GM15510 (cell line): ENCODE results near the gene RDH13.
A peak's percentile ranks its signal among the peaks of the same experiment; 100 is the strongest.

ENCODE experiments used
- POLR2A ChIP-seq: IDR thresholded peaks from 3 replicates; pipeline ENCODE4 v1.6.1; 2011; ENCODE audit warnings: borderline replicate concordance; ENCODE audit not compliant: insufficient read length; ENCODE audit errors: extremely low read depth

The RDH13 gene

DNA sequence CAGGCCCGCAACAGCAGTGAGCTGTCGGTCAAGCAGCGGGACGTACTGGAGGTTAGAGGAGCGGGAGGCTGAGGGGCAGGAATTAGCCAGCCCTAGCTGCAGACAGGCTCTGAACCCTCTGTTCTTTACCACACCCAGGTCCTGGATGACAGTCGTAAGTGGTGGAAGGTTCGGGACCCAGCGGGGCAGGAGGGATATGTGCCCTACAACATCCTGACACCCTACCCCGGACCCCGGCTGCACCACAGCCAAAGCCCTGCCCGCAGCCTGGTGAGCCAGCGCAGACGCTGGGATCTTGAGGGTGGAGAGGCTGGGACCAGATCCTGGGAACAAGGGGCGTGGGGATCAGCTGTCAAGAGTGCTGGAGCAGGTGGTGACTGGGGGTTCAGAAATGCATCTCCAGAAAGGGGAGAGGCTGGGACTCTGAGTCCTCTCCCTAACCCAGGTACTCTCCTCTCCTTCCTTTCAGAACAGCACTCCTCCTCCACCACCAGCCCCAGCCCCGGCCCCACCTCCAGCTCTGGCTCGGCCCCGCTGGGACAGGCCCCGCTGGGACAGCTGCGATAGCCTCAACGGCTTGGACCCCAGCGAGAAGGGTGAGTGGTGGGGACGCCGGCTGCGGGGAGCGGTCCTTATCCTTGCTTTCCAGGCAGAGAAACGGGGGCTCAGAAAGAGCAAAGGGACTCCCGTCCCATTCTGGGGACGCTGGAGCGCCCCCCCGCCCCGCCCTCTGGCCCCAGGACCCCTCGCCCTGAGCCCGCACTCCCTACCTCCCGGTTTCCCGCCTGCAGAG lies 23.2 kb upstream of the RDH13 start:
- TF ChIP-seq POLR2A, result no peak

DNA sequence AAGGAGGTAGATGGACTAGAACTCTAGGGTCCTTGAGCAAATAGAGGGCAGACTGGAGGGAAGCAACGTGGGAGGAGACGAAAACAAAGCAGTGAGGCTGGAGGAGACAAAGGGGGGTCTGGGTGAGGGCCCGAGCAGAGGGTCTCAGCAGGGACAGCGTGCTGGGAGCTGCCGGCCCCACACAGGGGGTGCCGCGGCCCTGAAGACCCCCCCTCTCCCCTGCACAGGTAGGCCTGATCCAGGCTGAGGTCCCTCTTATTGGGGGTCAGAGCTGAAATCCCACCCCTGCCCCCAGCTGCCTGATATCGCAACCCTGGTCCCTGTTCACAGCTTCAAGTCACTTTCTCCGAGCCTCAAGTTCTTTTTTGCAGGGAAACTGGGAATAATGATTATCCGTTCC lies 21.5 kb upstream of the RDH13 start:
- no peak for TF ChIP-seq POLR2A

DNA sequence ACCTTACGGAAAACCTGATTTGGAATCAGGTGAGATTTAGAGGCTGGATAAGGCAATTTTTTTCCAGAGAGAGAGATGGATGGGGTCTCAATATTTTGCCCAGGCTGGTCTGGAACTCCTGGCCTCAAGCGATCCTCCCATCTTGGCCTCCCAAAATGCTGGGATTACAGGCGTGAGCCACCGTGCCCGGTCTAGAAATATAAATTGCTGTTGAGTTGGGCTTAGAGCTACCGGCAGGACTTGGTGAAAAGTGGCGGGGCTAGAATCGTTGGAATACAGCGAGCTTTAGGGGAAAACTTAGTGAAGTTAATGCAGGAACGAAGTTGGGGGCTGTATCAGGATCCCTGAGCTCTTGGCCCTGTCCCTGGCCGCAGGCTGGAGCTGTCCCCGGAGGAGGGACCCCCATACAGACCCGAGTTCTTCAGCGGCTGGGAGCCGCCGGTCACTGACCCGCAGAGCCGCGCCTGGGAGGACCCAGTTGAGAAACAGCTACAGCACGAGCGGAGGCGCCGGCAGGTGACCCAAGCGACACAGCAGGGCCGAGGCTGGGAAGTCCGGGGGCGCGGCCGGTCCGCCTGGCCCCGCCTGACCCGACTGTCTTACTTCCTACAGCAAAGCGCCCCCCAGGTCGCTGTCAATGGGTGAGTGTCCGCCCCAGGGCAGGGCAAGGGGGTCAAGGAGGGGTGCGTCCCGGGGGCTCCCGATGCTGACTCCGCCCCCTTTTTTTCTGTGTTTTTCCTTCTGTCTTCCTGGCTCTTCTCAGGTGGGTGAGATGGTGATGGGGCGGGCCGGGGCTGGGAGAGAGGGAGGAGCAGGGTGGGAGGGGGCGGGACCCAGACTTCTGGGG lies 20.3 kb upstream of the RDH13 start:
- no peak for TF ChIP-seq POLR2A

DNA sequence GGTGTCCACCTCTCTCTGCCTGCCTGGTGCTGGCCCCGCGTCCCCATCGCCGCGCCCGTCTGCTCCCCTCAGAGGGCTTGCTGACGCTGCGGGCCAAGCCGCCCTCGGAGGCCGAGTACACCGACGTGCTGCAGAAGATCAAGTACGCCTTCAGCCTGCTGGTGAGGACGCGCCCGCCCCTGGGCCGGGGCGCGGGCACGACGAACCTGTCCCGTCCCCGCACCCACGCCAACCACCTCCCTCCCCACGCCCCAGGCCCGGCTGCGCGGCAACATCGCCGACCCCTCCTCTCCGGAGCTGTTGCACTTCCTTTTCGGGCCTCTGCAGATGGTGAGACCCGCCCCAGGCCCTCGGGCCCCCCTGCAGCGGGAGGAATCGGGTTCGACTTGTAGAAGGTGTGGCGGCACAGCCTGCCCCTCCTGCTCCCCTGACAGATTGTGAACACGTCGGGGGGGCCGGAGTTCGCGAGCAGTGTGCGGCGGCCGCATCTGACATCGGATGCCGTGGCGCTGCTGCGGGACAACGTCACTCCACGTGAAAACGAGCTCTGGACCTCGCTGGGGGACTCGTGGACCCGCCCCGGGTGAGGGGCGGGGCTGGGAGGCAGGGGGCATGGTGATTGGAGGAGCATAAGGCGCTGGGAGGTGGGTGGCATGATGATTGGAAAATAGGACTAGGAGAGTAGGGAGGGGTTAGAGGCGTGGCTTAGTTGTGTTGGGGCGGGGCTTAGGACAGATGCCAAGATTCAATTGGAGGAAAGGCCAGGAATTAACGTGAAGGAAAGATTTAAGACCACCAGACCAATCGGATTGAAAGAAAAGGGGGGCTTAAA lies 19.3 kb upstream of the RDH13 start:
- no peak for TF ChIP-seq POLR2A

DNA sequence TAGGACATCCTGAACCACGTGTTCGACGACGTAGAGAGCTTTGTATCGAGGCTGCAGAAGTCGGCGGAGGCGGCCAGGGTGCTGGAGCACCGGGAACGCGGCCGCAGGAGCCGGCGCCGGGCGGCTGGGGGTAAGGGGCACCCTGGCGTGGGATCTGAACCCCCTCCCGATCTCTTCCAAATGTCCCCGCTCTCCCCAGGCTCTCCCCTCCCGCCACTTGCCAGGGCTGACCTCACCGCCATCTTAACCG lies 18.7 kb upstream of the RDH13 start:
- no peak for TF ChIP-seq POLR2A

DNA sequence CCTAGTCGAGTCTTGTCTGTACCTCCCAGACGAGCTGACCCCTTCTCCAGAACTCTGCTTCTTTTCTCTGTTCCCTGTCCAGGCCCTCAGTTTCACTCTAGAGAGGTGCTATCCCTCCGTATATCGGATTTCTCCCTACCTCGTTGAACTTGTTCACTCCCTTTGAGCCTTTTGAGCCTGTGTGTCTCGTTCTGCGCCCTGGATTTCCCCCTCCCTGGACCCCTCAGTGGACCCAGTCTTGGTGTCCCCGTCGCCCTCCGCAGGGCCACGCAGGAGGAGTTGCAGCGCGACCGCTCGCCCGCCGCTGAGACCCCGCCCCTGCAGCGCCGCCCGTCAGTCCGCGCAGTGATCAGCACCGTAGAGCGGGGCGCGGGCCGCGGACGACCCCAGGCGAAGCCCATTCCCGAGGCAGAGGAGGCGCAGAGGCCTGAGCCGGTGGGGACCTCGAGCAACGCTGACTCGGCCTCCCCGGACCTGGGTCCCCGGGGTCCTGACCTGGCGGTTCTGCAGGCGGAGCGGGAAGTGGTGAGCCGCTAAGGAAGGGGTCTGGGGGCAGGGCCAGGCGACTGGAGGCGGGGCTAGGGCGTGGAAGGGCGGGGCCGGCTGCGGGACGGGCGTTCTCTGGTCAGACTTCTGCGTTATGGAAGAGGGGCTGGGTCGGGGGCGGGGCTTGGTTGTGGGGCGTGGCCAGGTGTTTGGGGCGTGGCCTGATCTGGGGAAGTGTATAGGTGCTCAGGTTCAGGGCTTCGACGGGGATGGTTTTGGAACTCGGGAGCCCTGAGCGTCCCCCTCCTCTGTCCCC lies 18.2 kb upstream of the RDH13 start:
- peak; percentile 44 for TF ChIP-seq POLR2A

DNA sequence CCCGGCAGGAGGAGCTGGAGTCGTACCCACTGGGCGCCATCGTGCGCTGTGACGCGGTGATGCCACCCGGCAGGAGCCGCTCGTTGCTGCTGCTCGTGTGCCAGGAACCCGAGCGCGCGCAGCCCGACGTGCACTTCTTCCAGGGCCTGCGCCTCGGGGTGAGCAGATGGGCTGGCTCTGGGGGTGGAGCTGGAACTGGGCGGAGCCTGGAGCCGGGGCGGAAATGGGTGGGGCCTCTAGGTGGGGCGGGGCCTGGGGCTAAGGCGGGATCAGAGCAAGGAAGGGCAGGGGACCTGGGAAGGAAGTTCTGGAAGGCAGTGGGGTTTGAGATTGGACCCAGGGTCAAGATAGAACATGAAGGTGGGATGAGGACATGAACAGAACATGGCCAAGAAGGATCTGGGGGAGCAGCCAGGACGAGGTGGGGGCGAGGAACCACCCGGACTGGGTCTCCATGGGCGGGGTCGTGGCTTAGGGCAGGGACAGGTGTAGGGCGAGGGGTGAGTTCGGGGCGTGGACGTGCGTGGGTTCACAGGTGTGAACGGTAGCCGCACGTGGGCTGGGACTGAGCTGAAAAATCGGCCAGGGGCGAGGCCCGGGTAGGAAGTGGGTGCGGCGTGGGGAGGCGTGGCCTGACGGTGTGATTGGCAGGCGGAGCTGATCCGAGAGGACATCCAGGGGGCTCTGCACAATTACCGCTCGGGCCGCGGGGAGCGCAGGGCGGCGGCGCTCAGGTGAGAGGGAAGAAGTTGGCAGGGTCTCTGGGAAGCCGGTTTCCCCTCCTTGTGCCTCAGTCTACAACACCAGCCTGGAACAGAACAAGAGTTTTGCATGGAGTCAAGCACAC lies 17.4 kb upstream of the RDH13 start:
- TF ChIP-seq POLR2A, result no peak

DNA sequence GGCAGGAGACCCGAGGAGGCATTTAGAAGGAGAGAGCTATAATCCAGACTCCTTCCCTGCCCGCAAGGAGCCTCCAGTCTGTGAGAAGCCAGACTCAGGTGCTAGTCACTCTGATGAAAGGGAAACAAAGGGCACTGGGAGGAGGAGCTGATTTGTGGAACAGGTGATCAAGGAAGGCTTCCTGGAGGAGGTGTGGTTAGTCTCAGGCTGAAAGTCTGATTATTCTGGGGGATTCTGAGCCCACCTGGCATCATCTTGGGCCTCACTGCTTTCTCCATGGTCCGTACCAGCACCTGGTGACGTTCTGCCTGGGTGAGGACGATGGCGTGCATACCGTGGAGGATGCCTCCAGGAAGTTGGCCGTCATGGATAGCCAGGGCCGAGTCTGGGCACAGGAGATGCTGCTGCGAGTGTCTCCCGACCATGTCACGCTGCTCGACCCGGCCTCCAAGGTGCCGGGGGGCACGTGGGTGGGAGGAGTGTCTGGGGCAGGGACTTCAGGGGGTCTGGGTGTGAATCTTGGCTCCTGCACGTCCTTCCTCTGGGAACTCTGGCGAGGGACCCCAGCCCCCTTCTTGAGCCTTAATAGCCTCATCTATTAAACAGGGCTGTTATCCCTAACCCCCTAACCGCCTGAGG lies 16.6 kb upstream of the RDH13 start:
- TF ChIP-seq POLR2A, result no peak

DNA sequence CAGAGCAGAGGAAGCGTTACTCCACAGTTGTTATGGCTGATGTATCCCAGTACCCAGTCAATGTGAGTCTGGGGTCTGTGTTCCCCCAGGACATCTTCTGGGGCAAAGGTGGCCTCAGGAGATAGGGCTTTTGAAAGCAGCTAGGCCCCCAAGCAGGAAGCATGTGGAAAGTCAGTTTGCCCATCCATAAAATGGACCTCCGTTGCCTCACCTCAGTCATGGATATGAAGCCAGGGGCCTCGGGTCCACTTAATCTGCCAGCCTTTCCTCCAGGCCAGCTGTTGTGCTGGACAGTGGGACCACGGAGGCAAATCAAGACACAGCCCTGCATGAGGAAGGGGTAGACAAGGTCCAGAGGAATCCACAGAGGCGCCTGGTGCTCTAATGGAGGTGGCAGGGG lies 16.0 kb upstream of the RDH13 start:
- TF ChIP-seq POLR2A, result no peak

DNA sequence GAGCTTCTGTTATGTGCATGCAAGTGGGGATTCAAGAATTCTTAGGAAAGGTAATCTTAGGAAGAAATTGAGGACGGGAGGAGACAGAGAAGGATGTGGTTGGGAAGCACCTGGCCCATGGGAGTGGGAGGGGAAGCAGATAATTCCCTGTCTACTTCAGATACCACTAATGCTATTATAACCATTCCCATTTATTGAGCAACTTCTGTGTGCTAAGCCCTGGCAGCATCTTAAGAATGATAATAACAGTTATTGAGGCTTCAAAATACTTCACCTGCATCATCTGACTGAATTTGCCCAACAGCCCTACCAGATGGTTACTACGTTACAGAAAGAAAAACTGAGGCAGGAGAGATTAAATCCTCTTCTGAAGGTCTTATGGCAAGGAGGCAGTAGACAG lies 14.2 kb upstream of the RDH13 start:
- TF ChIP-seq POLR2A, result no peak

DNA sequence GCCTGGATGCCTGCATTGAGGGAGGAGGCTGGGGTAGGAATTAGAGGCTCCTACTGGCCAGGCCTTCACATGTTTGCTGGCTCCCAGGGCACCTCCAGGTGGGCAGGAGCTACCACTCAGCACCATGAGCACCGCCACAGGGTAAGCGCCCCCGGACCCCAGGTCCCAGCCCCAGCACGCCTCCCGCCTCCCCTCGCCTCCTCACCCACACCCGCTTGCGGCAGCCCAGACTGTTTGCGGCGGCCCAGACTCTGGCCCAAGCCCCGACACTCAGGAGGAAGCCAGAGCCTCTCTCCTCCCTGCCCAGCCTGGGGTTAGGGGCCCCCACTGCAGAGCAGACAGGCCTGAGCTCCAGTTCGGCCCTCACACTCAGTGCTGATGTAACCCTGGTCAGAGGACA lies 13.4 kb upstream of the RDH13 start:
- no peak for TF ChIP-seq POLR2A

DNA sequence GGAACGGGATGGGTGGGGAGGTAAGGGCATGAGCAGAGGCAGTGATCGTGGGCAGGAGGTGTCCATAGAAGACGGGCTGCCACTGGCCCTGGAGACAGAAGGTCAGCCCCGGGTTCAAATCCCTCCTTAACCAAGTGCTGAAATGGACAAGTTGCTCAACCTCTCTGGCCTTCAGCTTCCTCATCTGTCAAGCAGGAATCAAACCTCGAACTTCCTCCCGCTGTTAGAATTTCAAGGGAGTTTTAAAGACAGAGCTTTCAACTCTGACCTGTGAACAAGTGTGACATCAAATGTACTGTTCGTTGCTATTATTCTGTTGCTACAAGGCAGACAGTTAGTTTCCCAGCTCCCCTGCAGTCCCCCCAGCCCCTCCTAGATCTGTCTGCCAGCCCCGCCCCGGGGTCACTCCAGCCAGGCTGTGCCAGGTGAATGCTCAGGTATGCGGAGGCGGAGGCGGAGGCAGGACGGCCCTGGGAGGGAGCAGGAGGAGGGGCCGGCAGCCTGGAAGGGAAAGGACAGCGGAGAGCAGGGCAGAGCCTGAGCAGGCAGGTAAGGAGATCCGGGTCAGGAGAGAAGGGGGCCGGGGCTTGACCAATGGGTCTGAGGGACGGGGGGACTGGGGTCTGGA lies 12.5 kb upstream of the RDH13 start, which contains the start of gene EPS8L1:
Gene EPS8L1, plus strand, starts transcription at position 499 of the 628 bp plus-strand sequence. CDS start 576 bp downstream, outside the sequence.
- TF ChIP-seq POLR2A, result no peak

DNA sequence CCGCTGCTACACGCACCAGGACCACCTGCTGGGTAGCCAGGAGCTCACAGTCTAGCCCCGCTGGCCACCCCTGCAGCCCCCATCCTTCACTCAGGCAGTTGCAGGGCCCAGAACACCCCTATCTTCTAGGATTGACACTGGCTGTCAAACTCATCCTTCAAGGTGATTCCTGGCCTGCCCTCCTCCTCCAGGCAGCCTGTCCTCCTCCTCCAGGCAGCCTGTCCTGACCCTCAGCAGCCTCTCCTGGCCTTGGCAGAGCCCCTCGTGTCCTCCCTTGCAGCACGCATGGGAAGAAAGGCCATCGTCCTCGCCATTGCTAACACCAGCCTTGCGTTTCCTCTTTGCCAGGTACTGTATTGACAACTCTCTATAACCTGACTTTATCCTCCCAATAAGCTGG lies 9.0 kb upstream of the RDH13 start:
- TF ChIP-seq POLR2A, result no peak

DNA sequence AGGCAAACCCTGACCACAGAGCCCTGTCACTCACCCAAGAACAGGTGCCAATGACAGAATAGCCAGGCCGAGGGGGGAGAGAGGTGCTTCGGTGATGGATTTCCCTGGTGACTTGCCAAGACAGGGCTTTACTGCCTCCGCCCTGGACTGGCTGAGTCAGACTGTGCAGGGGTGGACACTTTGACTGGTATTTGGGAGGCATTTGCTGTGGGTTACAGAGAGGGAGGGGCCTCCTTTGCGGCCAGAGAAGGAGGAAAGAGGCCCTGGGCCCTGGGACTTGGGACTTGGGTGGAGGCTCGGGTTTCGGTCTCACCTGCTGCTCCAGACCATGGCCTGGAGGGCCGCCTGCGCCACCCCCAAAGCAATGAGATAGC lies 8.2 kb upstream of the RDH13 start:
- TF ChIP-seq POLR2A, result no peak
